GM19372 (cell line): Measurements from ENCODE around the gene C7orf25.
"Not testable (repeated sequence)": the region's sequence is repeated elsewhere in the genome, so short reads cannot be mapped to it uniquely, and the experiment has no call there.

ENCODE experiments used
- ATAC-seq: cut with Tn5 transposase; IDR thresholded peaks from one replicate; pipeline ENCODE4 v1.9.1; 2021; ENCODE audit warnings: mild to moderate bottlenecking, low read depth, moderate library complexity; ENCODE audit not compliant: unreplicated experiment

C7orf25 gene

DNA sequence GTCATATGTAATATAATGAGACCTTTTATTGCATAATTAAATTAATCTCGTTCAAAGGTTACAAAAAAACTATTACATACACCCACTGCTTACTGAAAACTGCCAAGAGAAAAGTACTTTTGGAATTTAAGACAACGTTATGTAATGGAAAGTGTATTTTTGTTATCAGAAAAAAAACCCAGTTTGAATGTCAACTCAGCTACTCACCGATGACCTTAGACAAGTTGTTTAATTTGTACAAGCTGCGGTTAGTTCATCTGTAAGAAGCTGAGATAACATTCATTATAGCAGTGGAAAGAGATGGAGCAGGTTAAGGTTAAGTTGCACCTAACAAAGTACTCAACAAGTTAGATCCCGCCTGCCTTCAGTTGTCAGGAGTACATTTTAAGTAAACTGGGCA, 19.0 kb upstream of the C7orf25 start:
- ATAC-seq: no peak

DNA sequence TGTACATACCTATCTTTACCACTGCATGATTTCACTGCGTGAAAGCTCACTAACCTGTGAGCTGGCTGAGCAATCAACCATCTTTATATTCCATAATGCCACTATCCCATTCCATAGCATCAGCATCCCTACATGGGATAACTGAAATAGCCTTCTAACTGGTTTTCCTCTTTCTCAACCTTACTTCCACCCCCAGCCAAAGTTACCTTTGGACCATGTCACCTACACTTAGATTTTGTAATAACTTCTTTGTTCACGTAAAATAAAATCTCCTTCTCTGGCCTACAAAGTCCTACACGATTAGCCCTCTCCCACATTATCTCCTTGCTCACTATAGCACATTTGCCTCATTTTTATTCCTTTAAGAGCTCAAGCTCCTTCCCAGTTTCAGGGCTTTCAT, 17.6 kb upstream of the C7orf25 start:
- ATAC-seq: no peak

- no peak for ATAC-seq
These were observed 16.9 kb upstream of the C7orf25 start for GRCh38 chr7:42928754-42929153.

DNA sequence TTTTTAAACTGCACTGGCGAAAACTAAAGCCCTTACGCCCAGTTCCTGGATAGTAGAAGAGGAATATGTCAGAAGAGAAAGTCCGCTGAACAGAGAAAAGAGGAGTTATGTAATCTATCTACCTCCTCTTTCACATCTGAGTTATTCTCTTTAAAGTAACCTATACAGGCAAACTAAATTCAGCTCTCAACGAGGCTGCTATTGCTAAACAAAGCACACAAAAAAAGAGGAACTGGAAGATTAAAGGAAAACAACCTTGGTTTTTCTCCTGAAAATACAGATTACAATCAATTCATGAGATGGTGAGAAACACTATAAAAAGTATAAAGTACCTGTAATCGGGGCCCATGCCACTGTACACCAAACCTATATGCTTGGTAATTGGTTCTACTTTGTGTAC, 14.3 kb upstream of the C7orf25 start:
- ATAC-seq: no peak

DNA sequence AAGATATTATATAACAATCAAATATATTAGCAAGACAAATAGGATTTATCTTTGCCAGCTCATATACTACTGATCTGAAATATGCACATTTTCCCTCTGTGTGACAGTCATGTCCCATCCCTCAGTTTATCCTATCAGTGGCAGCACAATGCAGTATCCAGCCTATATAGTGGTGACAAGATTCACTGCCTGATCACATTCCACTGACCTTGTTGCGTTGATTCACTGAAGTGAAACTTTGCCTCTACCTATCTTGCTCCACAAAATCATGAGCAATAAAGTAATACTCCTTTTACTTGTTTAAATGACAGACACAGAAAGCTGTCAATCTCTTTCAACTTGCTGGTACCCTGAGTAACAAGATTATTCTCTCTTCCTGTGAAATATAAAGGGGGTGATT, 13.8 kb upstream of the C7orf25 start:
- no peak for ATAC-seq

GRCh38 chr7:42924223-42924838, 12.5 kb upstream of the C7orf25 start:
- no peak for ATAC-seq

DNA sequence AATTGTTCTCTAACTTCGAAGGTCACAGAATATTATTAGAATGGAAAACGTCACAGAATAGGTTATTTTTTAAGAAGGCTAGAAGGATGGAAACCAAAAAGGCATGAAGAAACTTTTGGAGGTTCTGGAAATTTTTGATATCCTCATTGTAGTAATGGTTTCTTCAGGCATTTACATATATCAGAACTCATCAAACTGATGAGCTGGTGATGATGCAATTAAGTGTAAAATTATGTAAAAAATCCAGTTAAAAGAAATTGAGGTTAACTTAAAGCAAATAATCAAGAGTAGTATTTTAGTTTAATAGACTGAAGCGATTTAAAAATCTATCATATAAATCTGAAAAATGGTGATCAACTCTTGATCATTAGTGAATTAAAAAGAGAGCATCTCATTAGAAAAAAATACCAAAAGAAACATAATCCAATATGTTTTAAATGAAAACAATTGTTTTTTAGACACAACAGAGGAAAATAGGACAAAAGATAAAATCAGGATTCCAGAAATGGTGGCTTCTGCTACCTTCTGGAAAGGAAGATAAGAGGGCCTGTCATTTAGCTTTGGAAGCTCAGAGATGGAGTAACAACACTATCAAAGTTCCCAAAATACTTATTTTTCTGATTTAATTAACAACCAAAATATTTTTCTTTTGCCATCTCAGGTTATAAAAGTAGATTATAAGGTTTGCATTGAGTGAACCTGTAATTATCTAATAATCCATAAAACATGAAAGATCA, 10.3 kb upstream of the C7orf25 start:
- ATAC-seq: no peak

DNA sequence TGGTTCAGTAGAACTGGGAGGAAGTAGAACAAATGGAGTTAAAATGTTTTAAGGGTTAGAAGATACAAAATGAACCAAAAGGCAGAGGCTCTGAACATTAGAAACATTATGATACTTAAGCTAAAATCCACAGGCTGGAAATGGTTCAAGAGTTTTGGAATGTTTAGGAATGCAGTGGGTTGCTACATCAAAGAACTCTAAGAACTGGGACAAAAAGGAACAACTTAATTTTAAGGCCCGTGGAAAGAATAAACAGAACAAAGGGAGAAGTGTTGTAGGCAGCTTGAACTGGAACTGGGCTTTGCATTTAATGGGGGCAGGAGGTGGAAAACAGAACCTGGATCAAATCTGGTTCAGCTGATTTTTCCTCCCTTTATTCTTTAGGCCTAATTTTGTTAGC, 3.5 kb upstream of the C7orf25 start:
- ATAC-seq: no peak

DNA sequence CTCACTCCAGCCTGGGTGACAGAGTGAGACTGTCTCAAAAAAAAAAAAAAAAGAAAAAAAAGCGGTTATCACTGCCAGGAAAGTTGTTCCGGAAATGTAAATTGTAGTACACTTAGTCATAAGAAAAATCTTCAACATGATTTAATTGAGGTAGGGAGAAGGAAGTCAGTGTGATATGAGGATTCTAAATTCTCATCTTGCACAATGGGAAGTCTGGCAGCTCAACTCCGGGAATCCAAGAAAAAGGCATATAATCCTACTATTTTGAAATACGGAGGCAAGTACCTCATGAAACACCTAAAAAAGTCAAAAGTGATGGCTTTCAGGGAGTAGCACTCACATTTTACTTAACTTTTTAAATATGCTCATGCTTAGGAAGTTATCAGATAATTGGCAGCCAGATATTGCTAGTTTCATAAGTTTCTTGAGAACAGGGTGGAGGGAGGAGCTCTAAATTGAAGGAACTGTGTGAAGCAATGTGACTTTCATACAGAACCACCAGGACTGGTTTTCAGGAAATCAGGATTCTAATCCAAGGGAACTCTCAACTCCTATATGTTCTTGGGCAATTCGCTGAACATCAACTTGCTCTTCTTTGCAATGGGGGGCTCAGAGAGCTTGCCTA, 2.7 kb upstream of the C7orf25 start:
- ATAC-seq: no peak

- ATAC-seq: no peak
These were observed 2.1 kb upstream of the C7orf25 start for GRCh38 chr7:42914009-42914408.

GRCh38 chr7:42913591-42913990, 1.7 kb upstream of the C7orf25 start:
- ATAC-seq: no peak

DNA sequence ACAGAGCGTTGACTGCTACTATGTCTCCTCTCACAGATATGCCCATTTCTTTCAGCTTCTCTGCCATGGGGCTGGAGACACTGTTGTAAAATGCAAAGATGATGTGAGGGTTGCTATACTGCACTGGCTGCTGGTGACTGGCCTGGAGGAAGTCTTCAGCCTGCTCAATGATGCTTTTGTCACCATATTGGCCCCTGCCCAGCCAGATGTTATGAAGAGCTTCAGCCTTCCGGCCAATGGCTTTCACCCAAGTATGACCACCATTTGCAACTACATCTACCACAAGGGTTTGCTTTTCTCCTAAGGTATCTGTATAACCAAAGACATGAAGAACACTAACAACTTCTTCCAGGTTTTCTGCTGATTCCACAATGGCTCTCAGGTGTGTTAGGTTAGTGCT, 1.6 kb downstream of the C7orf25 start:
- ATAC-seq: no peak

- no peak for ATAC-seq
These were observed 4.6 kb downstream of the C7orf25 start for GRCh38 chr7:42907316-42907715.

- no peak for ATAC-seq
These were observed 5.7 kb downstream of the C7orf25 start for GRCh38 chr7:42906181-42906580.

DNA sequence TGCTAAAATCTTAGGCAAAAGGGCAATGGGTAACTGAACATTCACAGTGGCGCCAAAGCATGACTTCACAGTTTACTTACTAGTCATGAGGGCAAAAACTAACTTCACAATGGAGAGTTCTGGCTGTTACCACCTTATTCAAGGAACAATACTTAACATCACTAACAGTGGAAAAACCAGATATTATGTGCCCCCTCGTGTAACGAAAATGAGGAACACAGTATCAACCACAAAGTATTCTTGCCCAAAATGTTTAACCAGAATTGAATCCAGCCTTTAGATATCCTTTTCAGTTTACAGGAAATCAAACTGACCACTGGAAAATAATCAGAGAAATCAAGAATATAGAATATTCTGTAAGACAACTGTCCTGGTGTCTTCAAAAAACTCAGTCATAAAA, 9.5 kb downstream of the C7orf25 start:
- no peak for ATAC-seq

DNA sequence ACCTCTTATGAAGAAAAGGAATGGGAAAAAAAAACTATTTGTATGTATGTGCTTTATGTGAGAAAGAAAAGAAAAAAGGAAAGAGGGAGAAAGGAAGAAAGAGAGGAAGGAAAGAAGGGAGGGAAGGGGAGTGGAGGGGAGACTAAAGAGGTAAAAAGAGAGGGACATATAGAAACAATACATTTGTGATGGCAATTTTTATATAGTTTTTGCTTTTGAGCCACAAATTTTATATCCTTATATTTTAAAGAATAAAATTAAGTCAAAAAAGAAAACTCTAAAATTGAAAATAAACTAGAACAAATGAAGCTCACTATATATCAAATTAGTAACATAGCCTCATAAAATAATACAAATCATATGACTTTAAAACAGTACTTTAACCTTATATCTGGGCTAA, 11.0 kb downstream of the C7orf25 start:
- no peak for ATAC-seq

DNA sequence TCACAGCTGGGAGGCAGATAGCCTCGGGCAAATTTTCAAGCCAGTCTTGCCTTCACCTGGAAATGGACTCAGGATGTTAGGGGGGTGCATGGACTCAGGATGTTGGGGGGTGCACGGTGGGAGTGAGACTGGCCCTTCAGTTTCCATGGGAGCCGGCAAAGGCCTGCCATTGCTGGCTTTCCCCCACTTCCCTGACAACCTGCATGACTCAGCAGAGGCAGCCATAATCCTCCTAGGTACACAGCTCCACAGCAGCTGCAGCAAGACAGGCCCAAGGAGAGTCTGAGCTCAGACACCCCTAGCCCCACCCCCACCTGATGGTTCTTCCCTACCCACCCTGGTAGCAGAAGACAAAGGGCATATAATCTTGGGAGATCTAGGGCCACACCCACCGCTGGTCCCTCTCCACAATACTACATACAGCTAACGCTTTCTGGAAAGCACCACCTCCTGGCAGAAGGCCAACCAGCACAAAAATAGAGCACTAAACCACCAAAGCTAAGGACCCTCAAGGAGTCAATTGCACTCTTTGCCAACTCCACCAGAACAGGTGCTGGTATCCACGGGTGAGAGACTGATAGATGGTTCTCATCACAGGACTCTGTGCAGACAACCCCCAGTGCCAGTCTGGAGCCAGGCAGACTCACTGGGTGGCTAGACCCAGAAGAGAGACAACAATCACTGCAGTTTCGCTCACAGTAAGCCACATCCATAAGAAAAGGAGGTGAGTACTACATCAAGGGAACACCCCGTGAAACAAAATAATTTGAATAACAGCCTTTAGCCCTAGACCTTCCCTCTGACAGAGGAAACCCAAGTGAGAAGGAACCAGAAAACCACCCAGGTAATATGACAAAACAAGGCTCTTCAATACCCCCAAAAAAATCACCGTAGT, 18.3 kb downstream of the C7orf25 start:
- ATAC-seq: no peak

DNA sequence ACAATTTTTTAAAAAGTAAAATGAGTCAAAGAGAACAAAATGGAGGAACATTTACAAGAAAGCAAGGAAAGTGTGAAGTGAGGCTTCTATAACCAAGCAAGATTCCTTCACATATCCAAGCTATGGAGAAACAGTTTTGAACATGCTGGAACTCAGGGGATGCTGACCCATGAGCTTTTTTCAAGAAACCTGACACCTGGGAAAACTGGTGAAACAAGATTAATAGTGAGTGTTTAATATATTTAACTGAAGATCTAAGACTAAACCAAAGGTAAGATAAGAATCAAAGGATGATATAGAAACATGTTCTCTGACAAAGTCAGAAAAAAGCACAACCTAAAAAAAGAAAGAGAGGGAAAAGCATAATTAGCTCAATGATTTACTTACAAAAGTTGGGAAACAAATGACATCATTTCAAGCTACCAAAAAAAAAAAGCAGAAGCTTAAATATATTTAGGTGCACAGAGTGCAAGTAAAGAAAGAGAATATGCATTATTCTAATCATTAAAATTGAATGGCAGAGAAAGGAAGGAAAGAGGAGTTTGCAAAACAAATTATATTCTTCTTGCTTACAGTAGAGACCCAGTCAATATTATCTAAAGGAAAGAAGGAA, 24.9 kb downstream of the C7orf25 start:
- no peak for ATAC-seq

DNA sequence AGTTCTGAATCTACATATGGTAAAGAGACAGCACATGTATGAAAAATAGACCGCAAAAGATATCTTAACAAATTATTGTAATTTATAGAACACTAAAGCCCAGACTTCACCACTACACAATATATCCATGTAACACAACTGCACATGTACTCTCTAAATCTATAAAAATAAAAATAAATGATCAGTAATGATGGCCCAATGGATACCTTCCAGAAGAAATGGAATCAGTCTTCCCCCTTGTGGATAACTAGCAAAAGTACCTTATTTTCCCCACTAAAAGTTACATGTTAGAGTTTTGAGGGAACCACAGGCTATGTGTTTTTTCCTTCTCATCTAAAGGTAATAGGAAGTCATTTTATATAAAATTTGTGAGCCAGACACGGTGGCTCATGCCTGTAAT, 25.7 kb downstream of the C7orf25 start:
- ATAC-seq: no peak

DNA sequence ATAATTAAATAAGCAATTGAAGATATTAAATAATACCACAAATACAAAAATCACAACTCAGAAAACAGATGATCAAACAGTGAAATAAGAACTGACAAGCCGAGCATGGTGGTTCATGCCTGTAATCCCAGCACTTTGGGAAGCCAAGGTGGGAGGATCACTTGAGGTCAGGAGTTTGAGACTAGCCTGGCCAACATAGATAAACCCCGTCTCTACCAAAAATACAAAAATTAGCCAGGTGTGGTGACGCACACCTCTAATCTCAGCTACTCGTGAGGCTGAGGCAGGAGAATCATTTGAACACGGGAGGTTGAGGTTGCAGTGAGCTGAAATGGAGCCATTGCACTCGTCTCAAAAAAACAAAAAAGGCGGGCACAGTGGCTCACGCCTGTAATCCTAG, 26.7 kb downstream of the C7orf25 start:
- ATAC-seq: not testable (repeated sequence)

GRCh38 chr7:42883950-42884349, 27.9 kb downstream of the C7orf25 start:
- no peak for ATAC-seq
